Muscle of back (tissue), 11 donors: ENCODE data around the gene NT5DC3. TPM values are rescaled to one million over a fixed set of nuclear protein-coding genes. Genes with fewer than 3 reads are reported as not detected.
"Not testable (repeated sequence)": the region's sequence is repeated elsewhere in the genome, so short reads cannot be mapped to it uniquely, and the experiment has no call there.

ENCODE experiments used
- DNase-seq, 3 donors: peaks; one replicate each; pipeline versions ENCODE4 v3.0.0 to v3.0.0-alpha.2; 2013
- polyA plus RNA-seq, 10 donors: library from polyadenylated mRNA; unstranded; fragments of 120-200 nt; gene quantifications; one replicate each; pipeline ENCODE4 v1.2.1, GENCODE V29; 2013; ENCODE audit not compliant: insufficient read length in 10 of 10

Gene NT5DC3
- polyA plus RNA-seq, 10 donors, result 3.9 to 14.4 (median 8.8) TPM

- no peak for DNase-seq
Observed at GRCh38 chr12:103810111-103810510, 30.9 kb downstream of the NT5DC3 start.

- DNase-seq, result not testable (repeated sequence)
Observed at GRCh38 chr12:103809639-103810038, 31.4 kb downstream of the NT5DC3 start.

GRCh38 chr12:103809154-103809553 is 31.9 kb downstream of the NT5DC3 start:
- no peak for DNase-seq

- DNase-seq, result no peak
Observed at GRCh38 chr12:103808239-103808880, 32.7 kb downstream of the NT5DC3 start.

GRCh38 chr12:103807561-103808238 is 33.3 kb downstream of the NT5DC3 start:
- no peak for DNase-seq

- DNase-seq, result no peak
Observed at GRCh38 chr12:103806803-103807202, 34.2 kb downstream of the NT5DC3 start.

- no peak for DNase-seq
Observed at GRCh38 chr12:103805655-103806360, 35.2 kb downstream of the NT5DC3 start.

GRCh38 chr12:103803847-103804246 is 37.2 kb downstream of the NT5DC3 start:
- DNase-seq, result no peak

GRCh38 chr12:103802586-103802886 is 38.5 kb downstream of the NT5DC3 start:
- no peak for DNase-seq

GRCh38 chr12:103801709-103802585 is 39.1 kb downstream of the NT5DC3 start:
- DNase-seq, result no peak

GRCh38 chr12:103799857-103800771 is 40.9 kb downstream of the NT5DC3 start:
- DNase-seq, result peak; percentile 67 to 81 (median 73)

GRCh38 chr12:103799504-103799856 is 41.6 kb downstream of the NT5DC3 start:
- no peak for DNase-seq

GRCh38 chr12:103798586-103798985 is 42.4 kb downstream of the NT5DC3 start:
- DNase-seq, result no peak

- DNase-seq, result no peak
Observed at GRCh38 chr12:103794309-103795213, 46.5 kb downstream of the NT5DC3 start.

- no peak for DNase-seq
Observed at GRCh38 chr12:103793512-103794045, 47.5 kb downstream of the NT5DC3 start.

GRCh38 chr12:103793046-103793445 is 48.0 kb downstream of the NT5DC3 start:
- DNase-seq, result no peak

- no peak for DNase-seq
Observed at GRCh38 chr12:103791350-103791920, 49.6 kb downstream of the NT5DC3 start.

GRCh38 chr12:103786201-103786600 is 54.8 kb downstream of the NT5DC3 start:
- no peak for DNase-seq
